HL-60 (cell line): ENCODE measurements around the gene CTDNEP1.

Experiments used
- DNase-seq, 2 experiments: peaks; one replicate each; pipeline ENCODE4 v3.0.0-alpha.2; 2010 to 2020; ENCODE audit warnings: low read depth in 1 of 2, low spot score in 1 of 2
- H3K27ac ChIP-seq: fragments of 250-450 bp; sonication (Bioruptor Pico); replicated peaks from 2 replicates; pipeline ENCODE4 v1.5.1; 2020; ENCODE audit warnings: mild to moderate bottlenecking, moderate library complexity
- H3K27me3 ChIP-seq: fragments of 250-450 bp; sonication (Bioruptor Pico); 2 replicates; pipeline ENCODE4 v1.5.1; 2021; ENCODE audit warnings: mild to moderate bottlenecking, moderate library complexity; ENCODE audit not compliant: insufficient read depth, poor library complexity, severe bottlenecking
- H3K4me3 ChIP-seq: replicated peaks from 2 replicates; pipeline ENCODE4 v1.5.1; 2011; ENCODE audit warnings: mild to moderate bottlenecking, control low read depth, low read length; ENCODE audit not compliant: insufficient read depth
- GABPA ChIP-seq: IDR thresholded peaks from 2 replicates; pipeline ENCODE4 v1.6.1; 2012; ENCODE audit warnings: low read depth
- POLR2AphosphoS5 ChIP-seq: IDR thresholded peaks from 2 replicates; pipeline ENCODE4 v1.6.1; 2012; ENCODE audit warnings: low read depth
- SPI1 ChIP-seq: IDR thresholded peaks from 2 replicates; pipeline ENCODE4 v1.6.1; 2012; ENCODE audit warnings: low read depth, mild to moderate bottlenecking, borderline replicate concordance
- TF ChIP-seq, protein P1 (sequence below): IDR thresholded peaks from 2 replicates; pipeline ENCODE4 v1.6.1; 2012; ENCODE audit warnings: low read depth; ENCODE audit not compliant: insufficient replicate concordance
- TF ChIP-seq, protein P2 (sequence below): IDR thresholded peaks from one replicate; pipeline ENCODE4 v1.5.1; 2011; ENCODE audit warnings: low read length, control low read depth, inconsistent platforms; ENCODE audit not compliant: insufficient read depth

The CTDNEP1 gene

DNA sequence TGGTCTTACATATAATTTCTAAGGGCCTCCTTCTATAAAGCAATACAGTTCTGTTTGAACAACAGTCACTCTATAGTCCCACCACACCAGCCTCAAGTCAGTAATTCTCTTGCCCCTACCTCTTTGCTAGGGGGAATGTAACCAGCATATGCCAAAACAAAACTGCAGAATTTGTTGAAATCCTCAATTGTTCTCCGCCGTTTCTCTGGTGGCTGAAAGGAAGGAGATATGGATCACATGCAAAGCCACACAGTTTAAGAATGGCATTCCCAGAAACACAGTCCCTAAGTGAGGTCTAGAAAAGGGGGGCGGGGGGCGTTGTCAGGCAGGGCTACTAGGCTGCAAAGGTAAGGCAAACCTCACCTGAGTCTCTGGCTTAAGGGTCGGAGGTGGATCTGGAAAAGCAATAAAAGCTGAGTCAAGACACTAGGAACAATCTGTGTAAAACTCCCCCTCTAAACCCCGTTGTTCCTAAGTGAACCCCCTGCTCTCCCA, 14.2 kb downstream of the CTDNEP1 start:
- TF ChIP-seq GABPA (no peak), SPI1 (no peak), POLR2AphosphoS5 (no peak)
- TF ChIP-seq, protein P1, sequence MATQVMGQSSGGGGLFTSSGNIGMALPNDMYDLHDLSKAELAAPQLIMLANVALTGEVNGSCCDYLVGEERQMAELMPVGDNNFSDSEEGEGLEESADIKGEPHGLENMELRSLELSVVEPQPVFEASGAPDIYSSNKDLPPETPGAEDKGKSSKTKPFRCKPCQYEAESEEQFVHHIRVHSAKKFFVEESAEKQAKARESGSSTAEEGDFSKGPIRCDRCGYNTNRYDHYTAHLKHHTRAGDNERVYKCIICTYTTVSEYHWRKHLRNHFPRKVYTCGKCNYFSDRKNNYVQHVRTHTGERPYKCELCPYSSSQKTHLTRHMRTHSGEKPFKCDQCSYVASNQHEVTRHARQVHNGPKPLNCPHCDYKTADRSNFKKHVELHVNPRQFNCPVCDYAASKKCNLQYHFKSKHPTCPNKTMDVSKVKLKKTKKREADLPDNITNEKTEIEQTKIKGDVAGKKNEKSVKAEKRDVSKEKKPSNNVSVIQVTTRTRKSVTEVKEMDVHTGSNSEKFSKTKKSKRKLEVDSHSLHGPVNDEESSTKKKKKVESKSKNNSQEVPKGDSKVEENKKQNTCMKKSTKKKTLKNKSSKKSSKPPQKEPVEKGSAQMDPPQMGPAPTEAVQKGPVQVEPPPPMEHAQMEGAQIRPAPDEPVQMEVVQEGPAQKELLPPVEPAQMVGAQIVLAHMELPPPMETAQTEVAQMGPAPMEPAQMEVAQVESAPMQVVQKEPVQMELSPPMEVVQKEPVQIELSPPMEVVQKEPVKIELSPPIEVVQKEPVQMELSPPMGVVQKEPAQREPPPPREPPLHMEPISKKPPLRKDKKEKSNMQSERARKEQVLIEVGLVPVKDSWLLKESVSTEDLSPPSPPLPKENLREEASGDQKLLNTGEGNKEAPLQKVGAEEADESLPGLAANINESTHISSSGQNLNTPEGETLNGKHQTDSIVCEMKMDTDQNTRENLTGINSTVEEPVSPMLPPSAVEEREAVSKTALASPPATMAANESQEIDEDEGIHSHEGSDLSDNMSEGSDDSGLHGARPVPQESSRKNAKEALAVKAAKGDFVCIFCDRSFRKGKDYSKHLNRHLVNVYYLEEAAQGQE, result no peak
- TF ChIP-seq, protein P2, sequence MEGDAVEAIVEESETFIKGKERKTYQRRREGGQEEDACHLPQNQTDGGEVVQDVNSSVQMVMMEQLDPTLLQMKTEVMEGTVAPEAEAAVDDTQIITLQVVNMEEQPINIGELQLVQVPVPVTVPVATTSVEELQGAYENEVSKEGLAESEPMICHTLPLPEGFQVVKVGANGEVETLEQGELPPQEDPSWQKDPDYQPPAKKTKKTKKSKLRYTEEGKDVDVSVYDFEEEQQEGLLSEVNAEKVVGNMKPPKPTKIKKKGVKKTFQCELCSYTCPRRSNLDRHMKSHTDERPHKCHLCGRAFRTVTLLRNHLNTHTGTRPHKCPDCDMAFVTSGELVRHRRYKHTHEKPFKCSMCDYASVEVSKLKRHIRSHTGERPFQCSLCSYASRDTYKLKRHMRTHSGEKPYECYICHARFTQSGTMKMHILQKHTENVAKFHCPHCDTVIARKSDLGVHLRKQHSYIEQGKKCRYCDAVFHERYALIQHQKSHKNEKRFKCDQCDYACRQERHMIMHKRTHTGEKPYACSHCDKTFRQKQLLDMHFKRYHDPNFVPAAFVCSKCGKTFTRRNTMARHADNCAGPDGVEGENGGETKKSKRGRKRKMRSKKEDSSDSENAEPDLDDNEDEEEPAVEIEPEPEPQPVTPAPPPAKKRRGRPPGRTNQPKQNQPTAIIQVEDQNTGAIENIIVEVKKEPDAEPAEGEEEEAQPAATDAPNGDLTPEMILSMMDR, result no peak
- no peak for DNase-seq
- peak overlapping the region; percentile 63 for H3K4me3 ChIP-seq
- H3K27ac ChIP-seq, result peak overlapping the region; percentile 68
- no peaks in the 10 kb centered on the region for H3K27me3 ChIP-seq

DNA sequence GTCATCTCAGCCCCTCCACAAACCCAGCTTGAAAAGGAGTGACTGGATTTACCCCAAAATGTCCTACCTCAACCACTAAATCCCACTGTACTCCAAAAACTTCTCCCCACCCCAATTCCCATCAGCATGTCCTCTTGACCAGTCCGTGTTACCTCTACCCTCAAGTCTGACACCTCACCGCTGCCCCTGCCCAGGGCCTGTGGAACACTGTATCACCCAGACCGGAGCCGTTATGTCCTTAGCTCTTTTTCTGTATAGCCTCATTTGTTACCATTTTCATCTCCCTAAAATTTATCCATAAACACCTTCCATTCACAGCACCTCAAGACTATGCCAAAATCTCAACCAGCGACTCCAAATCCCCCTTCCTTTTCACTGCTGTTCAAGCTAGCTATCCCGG, 14.7 kb downstream of the CTDNEP1 start:
- H3K27ac ChIP-seq, result no peak overlapping the region; the same call in 1 of the 2 replicates
- H3K27me3 ChIP-seq, result no peaks in the 10 kb centered on the region
- H3K4me3 ChIP-seq, result no peak overlapping the region
- TF ChIP-seq POLR2AphosphoS5, result no peak
- TF ChIP-seq, protein P2, result no peak
- no peak for TF ChIP-seq GABPA
- no peak for TF ChIP-seq SPI1
- TF ChIP-seq, protein P1, result no peak
- DNase-seq, result no peak

DNA sequence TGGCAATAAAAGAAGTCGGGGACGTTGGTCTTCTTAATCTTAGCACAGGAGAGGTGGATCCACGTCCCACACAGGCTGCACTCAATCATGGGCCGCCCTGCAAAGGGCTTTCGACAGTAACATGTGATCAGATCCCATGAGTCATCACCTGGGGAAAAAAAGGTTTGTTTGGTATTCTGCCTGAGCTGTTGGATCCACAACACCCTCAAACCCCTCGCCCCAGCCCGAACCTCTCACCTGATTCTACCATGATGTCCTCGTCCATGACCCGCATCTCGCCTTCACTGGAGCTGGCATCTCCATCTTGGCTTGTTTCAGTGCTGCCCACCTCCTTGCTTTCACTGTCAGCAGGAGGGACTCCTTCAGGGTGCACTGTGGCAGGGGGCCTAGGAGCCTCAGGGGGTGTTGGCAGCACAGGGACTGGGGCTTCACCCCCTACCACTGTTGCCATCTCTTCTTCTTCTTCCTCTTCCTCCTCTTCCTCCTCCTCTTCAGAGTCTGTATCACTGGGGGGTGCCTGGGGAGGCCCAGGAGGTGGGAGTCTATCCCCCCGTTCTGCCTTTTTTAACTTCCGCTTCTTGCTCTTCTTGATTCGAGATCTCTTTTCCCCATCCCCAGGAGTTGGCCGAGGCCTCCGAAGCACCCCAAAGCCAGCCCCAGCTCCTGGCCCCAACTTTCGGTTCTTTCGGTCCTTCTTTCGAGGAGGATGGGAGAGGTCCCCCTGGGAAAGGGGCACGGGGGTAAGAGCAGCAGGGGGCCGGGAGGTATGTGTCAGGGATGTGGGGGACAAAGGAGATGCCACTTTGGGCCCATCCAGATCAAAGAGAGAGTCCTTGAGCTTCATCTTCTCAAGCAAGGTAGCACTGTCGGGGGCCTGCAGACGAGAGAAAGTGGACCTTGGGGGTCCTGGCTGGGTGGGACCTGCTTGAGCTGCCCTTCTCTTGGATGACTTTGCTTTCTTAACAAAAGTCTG, 15.6 kb downstream of the CTDNEP1 start:
- Histone ChIP-seq H3K27ac (peak overlapping the region; percentile 1), H3K4me3 (no peak overlapping the region), H3K27me3 (no peaks in the 10 kb centered on the region)
- DNase-seq, result no peak
- TF ChIP-seq, protein P2, result no peak
- no peak; the same call in 1 of the 2 replicates for TF ChIP-seq POLR2AphosphoS5
- TF ChIP-seq, protein P1, result no peak
- TF ChIP-seq GABPA, result no peak
- no peak for TF ChIP-seq SPI1
